Measurements from ENCODE around the gene FBXL13. TPM values are rescaled to one million over a fixed set of nuclear protein-coding genes. Genes with fewer than 3 reads are reported as not detected.

The FBXL13 gene
- total and polyA plus RNA-seq, 12 donors = 0.61 to 6.8 (median 2.7) TPM

DNA sequence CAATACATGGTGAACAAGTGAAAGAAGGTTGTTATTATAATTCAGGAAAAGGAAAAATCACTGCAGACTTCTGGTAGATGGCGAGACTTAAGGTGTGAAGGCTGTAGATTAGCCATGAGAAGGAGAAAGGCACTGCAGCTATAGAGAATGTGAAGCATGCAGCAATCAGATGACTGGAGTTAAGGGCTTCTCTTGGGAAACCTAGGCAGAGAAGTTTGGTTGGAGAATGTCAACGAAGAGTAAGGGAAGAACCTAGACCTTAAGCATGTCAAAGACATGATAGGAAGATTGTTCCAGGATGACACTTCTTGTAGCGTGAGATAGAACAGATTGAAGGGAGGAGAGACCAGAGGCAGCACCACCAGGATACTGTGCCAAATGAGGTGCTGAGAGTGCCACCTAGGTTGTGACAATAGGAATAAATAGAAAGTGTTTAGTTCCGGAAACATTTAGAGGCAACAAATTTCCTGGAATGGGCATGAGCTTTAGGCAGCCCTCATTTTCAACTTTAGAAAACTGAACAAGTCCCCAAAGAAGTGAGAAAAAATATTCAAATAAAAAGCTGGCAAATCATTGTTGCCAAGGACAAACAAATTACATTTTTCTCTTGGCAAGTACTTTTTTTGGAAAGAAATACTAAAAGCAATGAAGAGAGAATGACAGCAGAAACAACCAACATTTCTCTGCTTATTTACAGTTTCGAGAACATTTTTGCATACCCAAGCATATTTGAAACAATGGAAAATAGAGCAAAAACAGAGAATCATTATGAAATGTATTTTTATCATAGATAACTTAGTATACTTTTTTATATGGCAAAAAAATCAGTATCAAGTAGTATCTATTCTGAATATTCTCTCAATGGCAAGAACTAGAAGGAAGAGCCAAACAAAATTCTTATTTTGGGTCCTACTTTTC is 156.9 kb downstream of the FBXL13 start:
- H3K4me1 ChIP-seq (replicated peaks in 1 of 2) = peaks cover 0 to 16% of the 10 kb centered on the region in 2 donors
- intact Hi-C loops (cut with DNase I) = loop anchor here in 1 of 2 donors (10.0 kb wide), 1 partner anchor 147 kb away; no protein-coding TSS in a partner anchor
- H3K9me3 ChIP-seq (replicated peaks in 1 of 3) = no peaks in the 10 kb centered on the region
- no peak overlapping the region for H3K4me3 ChIP-seq
- no peak for TF ChIP-seq POLR2A (IDR thresholded peaks at IDR 0.05)
- TF ChIP-seq, protein P1, sequence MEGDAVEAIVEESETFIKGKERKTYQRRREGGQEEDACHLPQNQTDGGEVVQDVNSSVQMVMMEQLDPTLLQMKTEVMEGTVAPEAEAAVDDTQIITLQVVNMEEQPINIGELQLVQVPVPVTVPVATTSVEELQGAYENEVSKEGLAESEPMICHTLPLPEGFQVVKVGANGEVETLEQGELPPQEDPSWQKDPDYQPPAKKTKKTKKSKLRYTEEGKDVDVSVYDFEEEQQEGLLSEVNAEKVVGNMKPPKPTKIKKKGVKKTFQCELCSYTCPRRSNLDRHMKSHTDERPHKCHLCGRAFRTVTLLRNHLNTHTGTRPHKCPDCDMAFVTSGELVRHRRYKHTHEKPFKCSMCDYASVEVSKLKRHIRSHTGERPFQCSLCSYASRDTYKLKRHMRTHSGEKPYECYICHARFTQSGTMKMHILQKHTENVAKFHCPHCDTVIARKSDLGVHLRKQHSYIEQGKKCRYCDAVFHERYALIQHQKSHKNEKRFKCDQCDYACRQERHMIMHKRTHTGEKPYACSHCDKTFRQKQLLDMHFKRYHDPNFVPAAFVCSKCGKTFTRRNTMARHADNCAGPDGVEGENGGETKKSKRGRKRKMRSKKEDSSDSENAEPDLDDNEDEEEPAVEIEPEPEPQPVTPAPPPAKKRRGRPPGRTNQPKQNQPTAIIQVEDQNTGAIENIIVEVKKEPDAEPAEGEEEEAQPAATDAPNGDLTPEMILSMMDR (IDR thresholded peaks at IDR 0.05) = no peak
- DNase-seq = no peak
- H3K36me3 ChIP-seq (replicated peaks in 1 of 2) = no peaks in the 10 kb centered on the region
- H3K27ac ChIP-seq = no peak overlapping the region
- no peaks in the 10 kb centered on the region for H3K27me3 ChIP-seq
- WGBS, 4 donors = 76 to 85% (median 83%) methylated on average over 5 of the region's 5 CpGs

- H3K27ac ChIP-seq = no peak overlapping the region
- H3K36me3 ChIP-seq (replicated peaks in 1 of 2) = no peaks in the 10 kb centered on the region
- H3K27me3 ChIP-seq = no peaks in the 10 kb centered on the region
- intact Hi-C loops (cut with DNase I) = loop anchor here in 1 of 2 donors (10.0 kb wide), 1 partner anchor 148 kb away; no protein-coding TSS in a partner anchor
- TF ChIP-seq POLR2A (IDR thresholded peaks at IDR 0.05) = no peak
- TF ChIP-seq, protein P1 (IDR thresholded peaks at IDR 0.05) = no peak
- no peak overlapping the region for H3K4me3 ChIP-seq
- DNase-seq = no peak
- no peaks in the 10 kb centered on the region for H3K9me3 ChIP-seq (replicated peaks in 1 of 3)
- peaks cover 0 to 16% of the 10 kb centered on the region in 2 donors for H3K4me1 ChIP-seq (replicated peaks in 1 of 2)
Measured at GRCh38 chr7:102916881-102917280, 157.7 kb downstream of the FBXL13 start.

- DNase-seq = peak in 1 of 7 donors; percentile 14
- Histone ChIP-seq H3K4me1 (replicated peaks in 1 of 2) (peaks cover 0 to 16% of the 10 kb centered on the region in 2 donors), H3K27me3 (no peaks in the 10 kb centered on the region), H3K36me3 (replicated peaks in 1 of 2) (no peaks in the 10 kb centered on the region), H3K4me3 (no peak overlapping the region), H3K9me3 (replicated peaks in 1 of 3) (no peaks in the 10 kb centered on the region), H3K27ac (no peak overlapping the region)
- TF ChIP-seq, protein P1 (IDR thresholded peaks at IDR 0.05) = no peak
- no peak for TF ChIP-seq POLR2A (IDR thresholded peaks at IDR 0.05)
- intact Hi-C loops (cut with DNase I) = loop anchor here in 1 of 2 donors (10.0 kb wide), 1 partner anchor 148 kb away; no protein-coding TSS in a partner anchor
- WGBS, 4 donors = 42 to 57% (median 54%) methylated on average over 3 of the region's 3 CpGs
Measured at GRCh38 chr7:102916426-102916825, 158.2 kb downstream of the FBXL13 start.

DNA sequence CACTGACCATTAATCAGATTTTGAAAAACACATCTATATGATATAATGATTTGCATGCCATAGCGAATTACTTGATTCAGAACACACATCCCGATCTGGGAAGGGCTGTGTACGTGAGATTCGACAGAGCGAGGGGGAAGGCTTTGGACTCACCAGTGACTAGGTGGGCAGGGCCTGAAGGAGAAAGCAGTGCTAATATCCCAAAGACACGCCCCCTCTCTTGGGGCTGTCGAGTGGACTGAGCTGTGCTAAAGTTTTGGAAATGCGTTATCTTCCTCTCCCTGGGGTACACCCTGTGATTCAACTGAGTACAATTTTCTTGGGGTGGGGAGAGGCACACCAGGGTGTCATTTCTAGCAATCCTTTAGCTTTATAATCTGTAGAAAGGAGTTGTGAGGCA is 160.0 kb downstream of the FBXL13 start:
- H3K36me3 ChIP-seq (replicated peaks in 1 of 2) = no peaks in the 10 kb centered on the region
- H3K4me1 ChIP-seq (replicated peaks in 1 of 2) = peaks cover 0 to 16% of the 10 kb centered on the region in 2 donors
- intact Hi-C loops (cut with DNase I) = loop anchor here in 1 of 2 donors (10.0 kb wide), 1 partner anchor 150 kb away; no protein-coding TSS in a partner anchor
- no peak for TF ChIP-seq POLR2A (IDR thresholded peaks at IDR 0.05)
- TF ChIP-seq, protein P1 (IDR thresholded peaks at IDR 0.05) = no peak
- 72 to 85% (median 78%) methylated on average over 8 of the region's 8 CpGs for WGBS, 4 donors
- DNase-seq = peak in 5 of 7 donors; percentile 25 to 30 (median 27)
- H3K9me3 ChIP-seq (replicated peaks in 1 of 3) = no peaks in the 10 kb centered on the region
- no peaks in the 10 kb centered on the region for H3K27me3 ChIP-seq
- H3K27ac ChIP-seq = peak overlapping the region in 1 of 5 donors; percentile 32
- peak overlapping the region in 1 of 4 donors; percentile 10 for H3K4me3 ChIP-seq
